ENCODE results near the gene SHD. TPM values are rescaled to one million over a fixed set of nuclear protein-coding genes. Genes with fewer than 3 reads are reported as not detected.

SHD gene
- total RNA-seq, 2 experiments from 2014 or later = not detected

DNA sequence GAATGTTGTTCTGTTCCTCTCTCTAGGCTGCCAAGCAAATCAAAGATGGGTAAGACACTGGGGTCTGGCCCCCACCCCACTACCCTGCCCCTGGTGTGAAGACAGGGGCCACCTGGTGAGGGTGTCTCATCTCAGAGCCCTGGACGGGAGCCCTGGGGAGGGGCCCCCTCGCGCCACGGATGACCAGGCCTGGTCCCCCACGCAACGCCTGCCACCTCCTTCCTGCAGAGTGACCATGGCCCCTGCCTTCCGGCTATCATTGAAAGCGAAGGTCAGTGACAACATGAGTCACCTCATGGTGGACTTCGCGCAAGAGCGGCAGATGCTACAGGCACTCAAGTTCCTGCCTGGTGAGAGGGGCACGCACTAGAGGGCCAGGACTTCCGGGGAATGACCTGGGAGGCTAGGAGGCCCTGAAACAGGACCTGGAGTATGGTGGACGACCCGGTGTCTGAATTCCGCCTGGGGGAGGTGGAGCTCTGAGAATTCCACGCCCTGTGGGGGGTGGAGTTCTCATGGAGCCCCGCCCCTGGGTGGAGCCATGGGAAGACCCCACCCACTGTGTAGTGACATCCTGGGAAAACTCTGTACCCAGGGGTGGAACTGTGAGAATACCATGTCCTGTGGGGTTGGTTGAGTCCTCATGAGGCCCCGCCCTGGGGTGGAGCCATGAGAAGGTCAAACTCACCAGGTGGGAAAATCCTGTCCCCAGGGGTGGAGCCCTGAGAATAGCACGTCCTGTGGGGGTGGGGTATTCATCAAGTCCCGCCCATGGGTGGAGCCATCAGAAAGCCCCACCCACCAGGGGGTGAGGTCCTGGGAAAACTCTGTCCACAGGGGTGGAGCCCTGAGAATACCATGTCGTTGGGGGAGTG lies 31.4 kb downstream of the SHD start:
- Mint-ChIP-seq H3K27ac (no peak overlapping the region), H3K4me3 (no peak overlapping the region), H3K4me1 (no peaks in the 10 kb centered on the region), H3K9me3 (no peaks in the 10 kb centered on the region), H3K27me3 (no peaks in the 10 kb centered on the region), H3K36me3 (peaks cover 22% of the 10 kb centered on the region)
- DNase-seq (no peak), ATAC-seq (ENCODE audit: low read depth) (no peak)
- POLR2A ChIA-PET = no interaction called here

DNA sequence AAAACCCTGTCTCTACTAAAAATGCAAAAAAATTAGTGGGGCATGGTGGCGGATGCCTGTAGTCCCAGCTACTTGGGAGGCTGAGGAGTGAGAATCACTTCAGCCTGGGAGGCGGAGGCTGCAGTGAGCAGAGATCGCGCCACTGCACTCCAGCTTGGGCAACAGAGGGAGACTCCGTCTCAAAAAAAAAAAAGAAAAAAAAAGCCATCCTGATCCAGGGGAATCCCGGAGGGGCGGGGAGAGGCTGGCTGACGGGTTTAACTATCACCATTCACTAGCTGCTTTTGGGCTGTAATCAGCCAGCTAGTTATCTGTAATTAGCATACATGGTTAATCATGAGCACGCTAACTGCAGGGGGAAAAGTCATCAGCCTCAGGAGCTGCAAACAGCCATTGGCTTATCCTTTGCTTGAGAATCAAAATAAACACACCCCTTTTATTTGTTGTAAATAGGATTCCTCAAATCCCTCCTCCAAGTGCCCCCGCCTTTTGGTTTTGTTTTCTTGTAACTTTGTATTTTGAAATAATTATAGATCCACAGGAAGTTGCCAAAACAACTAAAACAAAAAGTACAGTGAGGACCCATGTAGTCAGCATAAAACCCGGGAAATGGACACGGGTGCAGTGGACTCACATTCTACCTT lies 34.9 kb downstream of the SHD start:
- Mint-ChIP-seq H3K9me3 (peaks cover 3% of the 10 kb centered on the region), H3K27ac (no peak overlapping the region), H3K36me3 (peaks cover 36% of the 10 kb centered on the region), H3K27me3 (no peaks in the 10 kb centered on the region), H3K4me1 (no peaks in the 10 kb centered on the region), H3K4me3 (no peak overlapping the region)
- POLR2A ChIA-PET = no interaction called here
- DNase-seq = no peak
- no peak for ATAC-seq (ENCODE audit: low read depth)

DNA sequence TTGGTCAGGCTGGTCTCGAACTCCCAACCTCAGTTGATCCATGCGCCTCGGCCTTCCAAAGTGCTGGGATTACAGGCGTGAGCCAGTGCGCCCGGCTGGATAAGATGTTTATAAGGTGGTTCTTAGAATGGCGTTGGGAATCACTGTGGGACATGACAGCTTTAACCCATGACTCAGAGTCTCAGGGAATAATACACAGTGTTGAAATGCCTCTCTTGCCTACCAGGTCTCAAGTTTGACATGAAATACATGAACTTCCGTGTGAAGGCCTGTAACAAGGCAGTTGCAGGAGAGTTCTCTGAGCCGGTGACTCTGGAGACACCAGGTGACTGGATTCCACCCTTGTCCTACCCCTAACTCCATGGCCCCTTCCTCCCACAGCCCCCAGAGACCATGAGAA lies 37.9 kb downstream of the SHD start:
- POLR2A ChIA-PET = no interaction called here
- no peak for ATAC-seq (ENCODE audit: low read depth)
- H3K9me3 Mint-ChIP-seq = peaks cover 21% of the 10 kb centered on the region
- H3K27ac Mint-ChIP-seq = no peak overlapping the region
- H3K27me3 Mint-ChIP-seq = no peaks in the 10 kb centered on the region
- peaks cover 41% of the 10 kb centered on the region for H3K36me3 Mint-ChIP-seq
- no peak for DNase-seq
- H3K4me1 Mint-ChIP-seq = no peaks in the 10 kb centered on the region
- H3K4me3 Mint-ChIP-seq = no peak overlapping the region

DNA sequence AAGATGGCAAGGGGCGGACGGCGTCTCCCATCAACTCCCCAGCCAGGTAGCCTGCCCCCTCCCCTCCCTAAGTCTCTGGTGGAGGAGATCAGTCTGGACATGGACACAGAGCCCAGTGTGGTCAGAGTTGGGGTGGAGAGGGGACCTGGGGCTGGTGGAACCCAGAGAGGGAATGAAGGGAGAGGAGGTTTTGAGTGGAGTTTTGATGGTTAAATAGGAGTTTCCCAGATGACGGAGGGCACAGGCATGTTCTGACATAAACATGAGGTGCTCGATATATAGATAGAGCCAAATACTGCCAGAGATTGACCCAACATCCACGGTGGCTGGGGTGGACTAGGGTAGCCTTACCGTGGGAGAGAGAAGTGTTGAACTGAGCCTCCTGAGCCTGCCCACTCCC lies 39.4 kb downstream of the SHD start:
- Mint-ChIP-seq H3K27me3 (no peaks in the 10 kb centered on the region), H3K27ac (no peak overlapping the region), H3K9me3 (peaks cover 21% of the 10 kb centered on the region), H3K36me3 (peaks cover 39% of the 10 kb centered on the region), H3K4me3 (no peak overlapping the region), H3K4me1 (no peaks in the 10 kb centered on the region)
- DNase-seq = no peak
- ATAC-seq (ENCODE audit: low read depth) = no peak
- POLR2A ChIA-PET = interaction anchor here (1.3 kb wide), 1 partner anchor 19 kb away, joined by 4 read pairs; no protein-coding TSS in a partner anchor

DNA sequence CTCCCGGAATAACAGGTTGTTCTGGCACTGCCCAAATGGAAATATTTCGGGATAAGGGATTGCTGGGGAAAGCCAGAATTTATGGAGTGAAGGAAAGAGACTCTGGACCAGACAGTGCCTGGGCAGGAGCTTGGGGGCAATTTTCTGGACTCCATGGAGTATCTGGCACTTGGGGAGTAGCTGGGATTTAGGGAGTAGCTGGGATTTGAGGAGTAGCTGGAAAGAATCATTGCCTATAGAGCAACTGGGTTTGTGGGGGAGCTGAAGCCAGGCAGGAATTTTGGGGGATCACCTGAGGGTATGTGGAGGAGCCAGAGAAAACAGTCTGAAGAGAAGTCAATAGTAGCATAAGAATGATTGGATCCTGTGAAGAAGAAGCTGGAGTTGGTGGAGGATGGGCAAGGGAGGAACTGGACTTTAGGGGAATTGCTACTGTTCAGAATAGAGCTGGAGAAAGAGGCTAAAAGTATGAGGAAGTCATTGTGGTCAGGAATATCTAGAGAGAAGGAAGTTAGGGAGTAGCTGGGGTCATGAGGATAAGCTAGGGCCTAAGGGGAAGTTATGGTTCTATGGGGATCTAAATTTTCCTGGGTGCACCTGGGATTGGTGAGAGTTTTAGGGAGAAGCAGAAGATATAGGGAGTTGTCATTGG lies 40.1 kb downstream of the SHD start:
- POLR2A ChIA-PET = interaction anchor here (0.5 to 1.3 kb wide), 4 partner anchors 15 to 168 kb away, joined by 3 to 5 read pairs (median 4); partner anchors contain the start of gene FSD1
- H3K27me3 Mint-ChIP-seq = no peaks in the 10 kb centered on the region
- peaks cover 21% of the 10 kb centered on the region for H3K9me3 Mint-ChIP-seq
- ATAC-seq (ENCODE audit: low read depth) (no peak), DNase-seq (no peak)
- peak overlapping the region; percentile 55 for H3K27ac Mint-ChIP-seq
- peaks cover 39% of the 10 kb centered on the region for H3K36me3 Mint-ChIP-seq
- no peak overlapping the region for H3K4me3 Mint-ChIP-seq
- no peaks in the 10 kb centered on the region for H3K4me1 Mint-ChIP-seq

DNA sequence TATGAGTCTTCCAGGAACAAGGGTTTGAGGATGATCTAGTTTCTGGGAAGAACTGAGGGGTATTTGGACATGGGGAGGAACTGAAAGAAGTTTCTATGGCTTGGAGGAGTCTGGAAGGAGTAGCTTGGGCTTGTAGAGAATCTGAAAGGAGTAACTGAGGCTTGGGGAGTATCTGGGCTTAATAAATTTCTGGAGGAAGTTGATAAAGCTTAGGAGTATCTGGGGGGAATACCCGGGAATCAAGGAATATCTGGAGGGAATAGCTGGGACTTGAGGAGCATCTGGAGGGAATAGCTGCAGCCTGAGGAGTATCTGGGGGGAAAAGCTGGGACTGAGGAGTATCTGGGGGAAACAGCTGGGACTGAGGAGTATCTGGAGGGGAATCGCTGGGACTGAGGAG lies 41.4 kb downstream of the SHD start:
- no peak for ATAC-seq (ENCODE audit: low read depth)
- Mint-ChIP-seq H3K27ac (no peak overlapping the region), H3K27me3 (no peaks in the 10 kb centered on the region), H3K9me3 (peaks cover 21% of the 10 kb centered on the region), H3K36me3 (peaks cover 40% of the 10 kb centered on the region), H3K4me3 (no peak overlapping the region), H3K4me1 (peaks cover 2% of the 10 kb centered on the region)
- no peak for DNase-seq
- POLR2A ChIA-PET = interaction anchor here (0.6 to 1.3 kb wide), 3 partner anchors 16 to 159 kb away, joined by 3 to 5 read pairs (median 3); partner anchors contain the start of gene FSD1

DNA sequence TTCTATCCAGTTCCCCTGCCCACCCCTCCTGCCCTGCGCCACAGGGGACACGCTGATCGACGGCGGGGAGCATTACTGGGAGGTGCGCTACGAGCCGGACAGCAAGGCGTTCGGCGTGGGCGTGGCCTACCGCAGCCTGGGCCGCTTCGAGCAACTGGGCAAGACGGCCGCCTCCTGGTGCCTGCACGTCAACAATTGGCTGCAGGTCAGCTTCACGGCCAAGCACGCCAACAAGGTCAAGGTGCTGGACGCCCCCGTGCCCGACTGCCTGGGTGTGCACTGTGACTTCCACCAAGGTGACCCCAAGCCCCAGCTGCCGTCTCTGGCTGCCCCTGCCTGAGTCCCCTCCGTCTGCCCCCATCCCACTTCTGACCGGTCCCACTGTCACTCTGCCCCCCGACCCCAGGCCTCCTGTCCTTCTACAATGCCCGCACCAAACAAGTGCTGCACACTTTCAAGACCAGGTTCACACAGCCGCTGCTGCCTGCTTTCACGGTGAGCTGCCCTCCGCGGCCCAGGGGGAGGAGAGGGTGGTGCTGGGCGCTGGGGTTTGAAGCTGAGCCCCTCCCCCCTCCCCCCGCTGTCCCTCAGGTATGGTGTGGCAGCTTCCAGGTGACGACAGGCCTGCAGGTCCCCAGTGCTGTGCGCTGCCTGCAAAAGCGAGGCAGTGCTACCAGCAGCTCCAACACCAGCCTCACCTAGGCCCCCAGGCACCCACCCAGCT lies 44.0 kb downstream of the SHD start:
- ATAC-seq (ENCODE audit: low read depth) (no peak), DNase-seq (no peak)
- Mint-ChIP-seq H3K27ac (no peak overlapping the region), H3K4me1 (peaks cover 15% of the 10 kb centered on the region), H3K27me3 (no peaks in the 10 kb centered on the region), H3K36me3 (peaks cover 29% of the 10 kb centered on the region), H3K4me3 (no peak overlapping the region), H3K9me3 (peaks cover 21% of the 10 kb centered on the region)
- POLR2A ChIA-PET = interaction anchor here (1.1 to 1.5 kb wide), 2 partner anchors 20 kb away, joined by 3 to 5 read pairs; partner anchors contain the start of gene MPND

DNA sequence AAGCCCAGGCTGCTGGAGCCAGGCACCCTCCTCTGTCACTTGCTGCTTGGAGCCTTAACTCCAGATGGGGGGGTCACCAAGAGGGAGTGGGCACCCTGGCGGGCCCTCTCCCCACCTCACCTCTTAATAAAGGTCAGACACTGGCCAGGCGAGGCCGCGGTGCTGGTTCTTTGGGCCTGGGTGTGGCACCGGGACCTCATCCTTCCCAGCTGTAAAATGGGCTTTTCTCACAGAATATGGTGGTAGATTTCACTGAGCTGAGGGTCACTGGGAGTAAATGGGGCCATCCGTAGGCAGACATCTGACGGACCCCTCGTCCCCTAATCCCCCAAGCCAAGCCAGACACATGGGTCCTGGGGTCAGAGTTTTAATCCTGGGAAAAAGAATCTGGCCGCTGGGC lies 44.6 kb downstream of the SHD start:
- H3K27me3 Mint-ChIP-seq = no peaks in the 10 kb centered on the region
- ATAC-seq (ENCODE audit: low read depth) = no peak
- POLR2A ChIA-PET = interaction anchor here (1.1 kb wide), 1 partner anchor 19 kb away, joined by 3 read pairs; no protein-coding TSS in a partner anchor
- no peak for DNase-seq
- peaks cover 15% of the 10 kb centered on the region for H3K4me1 Mint-ChIP-seq
- H3K36me3 Mint-ChIP-seq = peaks cover 23% of the 10 kb centered on the region
- peaks cover 18% of the 10 kb centered on the region for H3K9me3 Mint-ChIP-seq
- H3K27ac Mint-ChIP-seq = no peak overlapping the region
- H3K4me3 Mint-ChIP-seq = no peak overlapping the region

DNA sequence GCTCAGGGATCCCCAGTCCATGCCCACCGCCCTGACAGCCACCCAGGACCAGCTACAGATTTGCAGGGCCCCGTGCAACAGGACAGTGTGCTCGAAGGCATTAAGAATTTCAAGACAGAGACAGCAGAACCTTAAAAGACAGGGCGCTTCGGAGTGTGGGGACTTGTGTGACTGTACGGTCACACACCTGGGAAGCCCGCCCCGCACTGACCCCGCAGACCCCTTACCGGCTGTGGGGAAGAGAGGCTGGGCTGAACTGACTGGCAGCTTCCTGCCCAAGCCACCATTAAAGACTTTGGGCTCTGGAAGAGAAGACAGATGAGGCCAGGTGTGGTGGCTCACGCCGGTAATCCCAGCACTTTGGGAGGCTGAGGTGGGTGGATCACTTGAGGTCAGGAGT lies 45.2 kb downstream of the SHD start:
- Mint-ChIP-seq H3K4me1 (peaks cover 15% of the 10 kb centered on the region), H3K27me3 (no peaks in the 10 kb centered on the region), H3K4me3 (no peak overlapping the region), H3K9me3 (peaks cover 15% of the 10 kb centered on the region), H3K27ac (no peak overlapping the region), H3K36me3 (peaks cover 18% of the 10 kb centered on the region)
- ATAC-seq (ENCODE audit: low read depth) (no peak), DNase-seq (no peak)
- POLR2A ChIA-PET = interaction anchor here (1.1 to 1.5 kb wide), 2 partner anchors 18 to 20 kb away, joined by 3 to 5 read pairs; partner anchors contain the start of gene FSD1

DNA sequence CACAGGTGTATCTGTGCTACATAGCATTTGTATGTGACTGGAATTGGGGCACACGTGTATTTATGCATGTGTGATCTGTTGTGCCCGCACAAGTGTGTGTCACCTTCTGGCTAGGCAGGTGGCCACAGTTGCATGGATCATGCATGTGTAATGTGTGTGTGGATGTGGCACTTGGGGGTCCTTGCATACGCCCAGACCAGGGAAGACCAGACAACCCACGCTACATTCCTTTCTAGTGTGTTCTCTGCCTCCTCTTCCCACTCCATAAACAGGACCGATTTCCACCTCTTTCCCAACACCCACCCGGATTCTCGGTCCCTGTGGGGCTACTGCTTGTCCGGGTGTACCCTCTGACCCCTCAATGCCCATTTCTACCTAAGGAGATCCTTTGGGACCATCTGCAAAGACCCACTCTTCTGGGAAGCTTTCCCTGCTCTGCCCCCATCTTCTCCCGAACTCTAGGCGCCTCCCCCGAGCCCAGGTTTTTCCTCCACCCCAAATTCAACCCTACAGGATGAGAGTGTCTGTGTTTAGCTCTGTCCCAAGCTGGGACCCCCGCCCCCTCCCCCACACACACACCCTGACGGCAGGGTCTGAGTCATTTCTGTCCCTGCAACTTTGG lies 47.3 kb downstream of the SHD start:
- ATAC-seq (ENCODE audit: low read depth) (no peak), DNase-seq (no peak)
- Mint-ChIP-seq H3K9me3 (no peaks in the 10 kb centered on the region), H3K4me3 (peak overlapping the region; percentile 11), H3K27me3 (no peaks in the 10 kb centered on the region), H3K27ac (no peak overlapping the region), H3K36me3 (peaks cover 4% of the 10 kb centered on the region), H3K4me1 (peaks cover 20% of the 10 kb centered on the region)
- POLR2A ChIA-PET = no interaction called here

DNA sequence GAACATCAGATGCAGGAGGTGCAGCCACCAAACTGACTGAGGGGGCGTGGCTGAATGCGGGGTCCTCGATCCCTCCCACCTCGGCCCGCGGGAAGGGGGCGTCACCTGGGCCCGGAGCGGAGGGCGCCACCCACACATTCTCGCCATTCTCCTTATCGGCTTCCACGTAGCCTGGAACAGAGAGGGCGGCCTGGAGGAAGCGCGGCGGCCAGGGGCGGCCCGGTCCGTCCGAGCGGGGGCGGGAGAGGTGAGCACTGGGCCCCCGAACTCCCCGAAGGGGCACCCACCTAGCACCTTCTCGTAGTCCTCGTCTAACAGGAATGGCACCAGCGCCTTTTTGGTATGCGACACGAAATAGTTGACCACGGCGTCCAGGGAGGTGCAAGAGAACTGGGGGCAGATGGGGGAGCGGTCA lies 47.8 kb downstream of the SHD start:
- H3K27me3 Mint-ChIP-seq = no peaks in the 10 kb centered on the region
- DNase-seq (no peak), ATAC-seq (ENCODE audit: low read depth) (no peak)
- no peaks in the 10 kb centered on the region for H3K9me3 Mint-ChIP-seq
- H3K4me3 Mint-ChIP-seq = peak overlapping the region; percentile 86
- H3K4me1 Mint-ChIP-seq = peaks cover 20% of the 10 kb centered on the region
- POLR2A ChIA-PET = no interaction called here
- H3K36me3 Mint-ChIP-seq = peaks cover 4% of the 10 kb centered on the region
- no peak overlapping the region for H3K27ac Mint-ChIP-seq

DNA sequence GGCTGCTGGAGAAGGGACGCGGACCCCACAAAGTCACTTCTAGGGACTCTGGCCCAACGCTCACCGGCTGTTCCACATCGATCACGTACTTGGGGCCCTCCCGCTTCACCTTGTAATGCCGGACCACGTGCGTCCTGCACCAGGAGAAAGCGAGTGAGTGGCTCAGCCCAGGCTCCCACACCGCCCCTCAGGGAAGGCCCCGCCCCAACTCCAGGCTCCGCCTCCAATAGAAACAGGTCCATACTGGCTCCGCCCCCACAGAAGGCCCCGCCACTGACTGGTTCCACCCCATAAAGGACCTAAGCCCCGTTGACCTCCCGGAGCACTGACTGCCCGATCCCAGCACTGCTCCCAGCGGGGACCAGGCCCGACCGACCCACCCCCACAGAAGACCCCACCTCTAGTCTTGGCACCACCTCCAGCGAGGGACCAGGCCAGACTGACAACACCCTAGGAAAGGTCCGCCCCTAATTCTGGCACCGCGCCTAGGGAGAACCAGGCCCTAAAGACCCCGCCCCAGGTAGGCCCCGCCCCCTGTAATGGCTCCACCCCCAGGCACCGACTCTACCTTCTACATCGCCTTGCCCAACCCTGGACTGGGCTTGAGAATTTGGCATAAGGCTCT lies 48.3 kb downstream of the SHD start:
- POLR2A ChIA-PET = interaction anchor here (0.9 to 4.1 kb wide), 6 partner anchors 16 to 144 kb away, joined by 3 to 30 read pairs (median 6); partner anchors contain the start of genes CHAF1A, FSD1, MPND and TMIGD2
- no peaks in the 10 kb centered on the region for H3K27me3 Mint-ChIP-seq
- peaks cover 4% of the 10 kb centered on the region for H3K36me3 Mint-ChIP-seq
- peak overlapping the region; percentile 89 for H3K27ac Mint-ChIP-seq
- H3K9me3 Mint-ChIP-seq = no peaks in the 10 kb centered on the region
- H3K4me1 Mint-ChIP-seq = peaks cover 20% of the 10 kb centered on the region
- peak; percentile 39 for ATAC-seq (ENCODE audit: low read depth)
- DNase-seq = peak; percentile 88
- peak overlapping the region; percentile 86 for H3K4me3 Mint-ChIP-seq

Measured in activated naive CD8-positive, alpha-beta T cell treated with anti-CD3 and anti-CD28 coated beads, Interleukin-2, amount 10 ng/mL, durations not matched to agents 7 days and 5 days (primary cell).